Activated naive CD4-positive, alpha-beta T cell treated with anti-CD3 and anti-CD28 coated beads for 36 hours (primary cell): ENCODE measurements around the gene AFP. TPM values are rescaled to one million over a fixed set of nuclear protein-coding genes. Genes with fewer than 3 reads are reported as not detected.

ENCODE experiments used
- CTCF ChIA-PET: fragments of 350-600 bp; sonication (Branson Sonifier 250); formaldehyde crosslinking; loops from one replicate; lab custom pipeline; 2021; ENCODE audit warnings: antibody characterized with exemption; lab: Charles Lee
- DNase-seq: peaks from one replicate; pipeline ENCODE4 v3.0.0-alpha.2; 2020
- H3K27ac Mint-ChIP-seq: one replicate; pipeline ENCODE4 v1.8.0; 2021; ENCODE audit warnings: mild to moderate bottlenecking, mixed read lengths
- H3K27me3 Mint-ChIP-seq: one replicate; pipeline ENCODE4 v1.8.0; 2021; ENCODE audit warnings: low read depth, mixed read lengths
- H3K36me3 Mint-ChIP-seq: one replicate; pipeline ENCODE4 v1.8.0; 2021; ENCODE audit warnings: low read depth, mixed read lengths
- H3K4me1 Mint-ChIP-seq: one replicate; pipeline ENCODE4 v1.8.0; 2021; ENCODE audit warnings: low read depth, mixed read lengths
- H3K4me3 Mint-ChIP-seq: one replicate; pipeline ENCODE4 v1.8.0; 2021; ENCODE audit warnings: mild to moderate bottlenecking, moderate library complexity, mixed read lengths
- H3K9me3 Mint-ChIP-seq: one replicate; pipeline ENCODE4 v1.8.0; 2021; ENCODE audit warnings: mixed read lengths
- intact Hi-C: fragments of 100-400 bp; cut with micrococcal nuclease; formaldehyde crosslinking; loops from one replicate; pipeline ENCODE4 v1.15.1; 2023
- total RNA-seq, 2 experiments: library from RNA; stranded (reverse); gene quantifications; one replicate each; pipeline ENCODE4 v1.2.3, GENCODE V29; 2021

The AFP gene
- total RNA-seq, 2 experiments from 2014 or later, result not detected

GRCh38 chr4:73454920-73455319, 18.9 kb downstream of the AFP start:
- Mint-ChIP-seq H3K9me3 (no peaks in the 10 kb centered on the region), H3K4me1 (no peaks in the 10 kb centered on the region), H3K27ac (no peak overlapping the region), H3K27me3 (peaks cover 3% of the 10 kb centered on the region), H3K36me3 (no peaks in the 10 kb centered on the region), H3K4me3 (no peak overlapping the region)
- CTCF ChIA-PET, result no interaction called here
- DNase-seq, result no peak
- intact Hi-C loops, result no loop called here

GRCh38 chr4:73456177-73457022, 20.4 kb downstream of the AFP start:
- Mint-ChIP-seq H3K27ac (no peak overlapping the region), H3K36me3 (no peaks in the 10 kb centered on the region), H3K4me3 (no peak overlapping the region), H3K4me1 (no peaks in the 10 kb centered on the region), H3K27me3 (peaks cover 3% of the 10 kb centered on the region), H3K9me3 (no peaks in the 10 kb centered on the region)
- no peak for DNase-seq
- intact Hi-C loops, result no loop called here
- CTCF ChIA-PET, result interaction anchor here (1.6 kb wide), 1 partner anchor 10 kb away, joined by 4 read pairs; no protein-coding TSS in a partner anchor

- H3K27ac Mint-ChIP-seq, result no peak overlapping the region
- no peak for DNase-seq
- intact Hi-C loops, result no loop called here
- H3K9me3 Mint-ChIP-seq, result no peaks in the 10 kb centered on the region
- no peak overlapping the region for H3K4me3 Mint-ChIP-seq
- H3K36me3 Mint-ChIP-seq, result no peaks in the 10 kb centered on the region
- no peaks in the 10 kb centered on the region for H3K4me1 Mint-ChIP-seq
- CTCF ChIA-PET, result no interaction called here
- peaks cover 3% of the 10 kb centered on the region for H3K27me3 Mint-ChIP-seq
These were observed 22.4 kb downstream of the AFP start for GRCh38 chr4:73458184-73459047.

GRCh38 chr4:73459048-73459421, 23.0 kb downstream of the AFP start:
- intact Hi-C loops, result no loop called here
- DNase-seq, result no peak
- Mint-ChIP-seq H3K27ac (no peak overlapping the region), H3K4me1 (no peaks in the 10 kb centered on the region), H3K4me3 (no peak overlapping the region), H3K36me3 (no peaks in the 10 kb centered on the region), H3K9me3 (no peaks in the 10 kb centered on the region), H3K27me3 (peaks cover 3% of the 10 kb centered on the region)
- CTCF ChIA-PET, result no interaction called here

GRCh38 chr4:73460913-73461522, 25.0 kb downstream of the AFP start:
- Mint-ChIP-seq H3K36me3 (no peaks in the 10 kb centered on the region), H3K4me3 (no peak overlapping the region), H3K9me3 (no peaks in the 10 kb centered on the region), H3K27me3 (peaks cover 3% of the 10 kb centered on the region), H3K4me1 (no peaks in the 10 kb centered on the region), H3K27ac (no peak overlapping the region)
- intact Hi-C loops, result no loop called here
- CTCF ChIA-PET, result no interaction called here
- DNase-seq, result no peak

GRCh38 chr4:73468170-73468569, 32.1 kb downstream of the AFP start:
- H3K27me3 Mint-ChIP-seq, result peaks cover 25% of the 10 kb centered on the region
- no peaks in the 10 kb centered on the region for H3K4me1 Mint-ChIP-seq
- H3K4me3 Mint-ChIP-seq, result no peak overlapping the region
- no peak overlapping the region for H3K27ac Mint-ChIP-seq
- DNase-seq, result no peak
- no peaks in the 10 kb centered on the region for H3K36me3 Mint-ChIP-seq
- CTCF ChIA-PET, result interaction anchor here (1.5 kb wide), 1 partner anchor 22 kb away, joined by 3 read pairs; no protein-coding TSS in a partner anchor
- intact Hi-C loops, result no loop called here
- no peaks in the 10 kb centered on the region for H3K9me3 Mint-ChIP-seq

- no peaks in the 10 kb centered on the region for H3K4me1 Mint-ChIP-seq
- no peak overlapping the region for H3K27ac Mint-ChIP-seq
- CTCF ChIA-PET, result interaction anchor here (0.5 to 1.3 kb wide), 2 partner anchors 24 to 906 kb away, joined by 3 to 4 read pairs; no protein-coding TSS in a partner anchor
- H3K9me3 Mint-ChIP-seq, result peaks cover 9% of the 10 kb centered on the region
- no peak overlapping the region for H3K4me3 Mint-ChIP-seq
- no peaks in the 10 kb centered on the region for H3K36me3 Mint-ChIP-seq
- intact Hi-C loops, result no loop called here
- DNase-seq, result no peak
- peaks cover 30% of the 10 kb centered on the region for H3K27me3 Mint-ChIP-seq
These were observed 34.7 kb downstream of the AFP start for GRCh38 chr4:73470728-73471127.

- CTCF ChIA-PET, result no interaction called here
These were observed 41.2 kb downstream of the AFP start for GRCh38 chr4:73477176-73477575.

GRCh38 chr4:73479323-73479722, 43.3 kb downstream of the AFP start:
- Mint-ChIP-seq H3K36me3 (no peaks in the 10 kb centered on the region), H3K9me3 (peaks cover 9% of the 10 kb centered on the region), H3K27me3 (peaks cover 8% of the 10 kb centered on the region), H3K27ac (no peak overlapping the region), H3K4me3 (no peak overlapping the region), H3K4me1 (no peaks in the 10 kb centered on the region)
- intact Hi-C loops, result no loop called here
- no peak for DNase-seq
- CTCF ChIA-PET, result interaction anchor here (1.7 kb wide), 1 partner anchor 33 kb away, joined by 4 read pairs; no protein-coding TSS in a partner anchor

More at GRCh38 chr4:73477176-73477575, 41.2 kb downstream of the AFP start:
- Mint-ChIP-seq H3K36me3 (no peaks in the 10 kb centered on the region), H3K27ac (no peak overlapping the region), H3K4me3 (no peak overlapping the region), H3K27me3 (peaks cover 13% of the 10 kb centered on the region), H3K4me1 (no peaks in the 10 kb centered on the region), H3K9me3 (peaks cover 10% of the 10 kb centered on the region)
- DNase-seq, result no peak
- intact Hi-C loops, result no loop called here

- peaks cover 6% of the 10 kb centered on the region for H3K27me3 Mint-ChIP-seq
- no peak within 1 kb of the TSS for H3K27ac Mint-ChIP-seq
- no peaks in the 10 kb centered on the region for H3K4me1 Mint-ChIP-seq
- no peak within 1 kb of the TSS for H3K4me3 Mint-ChIP-seq
- H3K9me3 Mint-ChIP-seq, result no peaks in the 10 kb centered on the region
- intact Hi-C loops, result no loop called here
- H3K36me3 Mint-ChIP-seq, result no peaks in the 10 kb centered on the region
- DNase-seq, result no peak
- CTCF ChIA-PET, result no interaction called here
These were observed 45.3 kb downstream of the AFP start, which contains the start of gene AFM for GRCh38 chr4:73481358-73481757. Gene AFM (plus strand): TSS chr4:73481745. CDS start chr4:73481776, 31 bp downstream.

GRCh38 chr4:73485085-73485484, 49.1 kb downstream of the AFP start:
- H3K4me3 Mint-ChIP-seq, result no peak overlapping the region
- H3K27ac Mint-ChIP-seq, result peak overlapping the region; percentile 21
- CTCF ChIA-PET, result no interaction called here
- no peaks in the 10 kb centered on the region for H3K4me1 Mint-ChIP-seq
- no peak for DNase-seq
- intact Hi-C loops, result no loop called here
- no peaks in the 10 kb centered on the region for H3K9me3 Mint-ChIP-seq
- peaks cover 5% of the 10 kb centered on the region for H3K27me3 Mint-ChIP-seq
- no peaks in the 10 kb centered on the region for H3K36me3 Mint-ChIP-seq

- no peak for DNase-seq
- no peaks in the 10 kb centered on the region for H3K9me3 Mint-ChIP-seq
- intact Hi-C loops, result no loop called here
- H3K27ac Mint-ChIP-seq, result no peak overlapping the region
- CTCF ChIA-PET, result no interaction called here
- H3K36me3 Mint-ChIP-seq, result no peaks in the 10 kb centered on the region
- H3K27me3 Mint-ChIP-seq, result peaks cover 5% of the 10 kb centered on the region
- no peak overlapping the region for H3K4me3 Mint-ChIP-seq
- no peaks in the 10 kb centered on the region for H3K4me1 Mint-ChIP-seq
These were observed 49.6 kb downstream of the AFP start for GRCh38 chr4:73485596-73485995.
